ENCODE data around the gene ANOS1. TPM values are rescaled to one million over a fixed set of nuclear protein-coding genes. Genes with fewer than 3 reads are reported as not detected.
A peak's percentile ranks its signal among the peaks of the same experiment; 100 is the strongest.

Gene ANOS1, protein sequence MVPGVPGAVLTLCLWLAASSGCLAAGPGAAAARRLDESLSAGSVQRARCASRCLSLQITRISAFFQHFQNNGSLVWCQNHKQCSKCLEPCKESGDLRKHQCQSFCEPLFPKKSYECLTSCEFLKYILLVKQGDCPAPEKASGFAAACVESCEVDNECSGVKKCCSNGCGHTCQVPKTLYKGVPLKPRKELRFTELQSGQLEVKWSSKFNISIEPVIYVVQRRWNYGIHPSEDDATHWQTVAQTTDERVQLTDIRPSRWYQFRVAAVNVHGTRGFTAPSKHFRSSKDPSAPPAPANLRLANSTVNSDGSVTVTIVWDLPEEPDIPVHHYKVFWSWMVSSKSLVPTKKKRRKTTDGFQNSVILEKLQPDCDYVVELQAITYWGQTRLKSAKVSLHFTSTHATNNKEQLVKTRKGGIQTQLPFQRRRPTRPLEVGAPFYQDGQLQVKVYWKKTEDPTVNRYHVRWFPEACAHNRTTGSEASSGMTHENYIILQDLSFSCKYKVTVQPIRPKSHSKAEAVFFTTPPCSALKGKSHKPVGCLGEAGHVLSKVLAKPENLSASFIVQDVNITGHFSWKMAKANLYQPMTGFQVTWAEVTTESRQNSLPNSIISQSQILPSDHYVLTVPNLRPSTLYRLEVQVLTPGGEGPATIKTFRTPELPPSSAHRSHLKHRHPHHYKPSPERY
- total RNA-seq (under 0.01 TPM in 2 replicates), polyA plus RNA-seq (0.07 and 0.14 TPM in 2 replicates), polyA minus RNA-seq (ENCODE audit: low replicate concordance) (not detected in 2 replicates)
- polyA plus RNA-seq (2012) = 0.08 TPM in 1 of 2 replicates, not detected in the other

DNA sequence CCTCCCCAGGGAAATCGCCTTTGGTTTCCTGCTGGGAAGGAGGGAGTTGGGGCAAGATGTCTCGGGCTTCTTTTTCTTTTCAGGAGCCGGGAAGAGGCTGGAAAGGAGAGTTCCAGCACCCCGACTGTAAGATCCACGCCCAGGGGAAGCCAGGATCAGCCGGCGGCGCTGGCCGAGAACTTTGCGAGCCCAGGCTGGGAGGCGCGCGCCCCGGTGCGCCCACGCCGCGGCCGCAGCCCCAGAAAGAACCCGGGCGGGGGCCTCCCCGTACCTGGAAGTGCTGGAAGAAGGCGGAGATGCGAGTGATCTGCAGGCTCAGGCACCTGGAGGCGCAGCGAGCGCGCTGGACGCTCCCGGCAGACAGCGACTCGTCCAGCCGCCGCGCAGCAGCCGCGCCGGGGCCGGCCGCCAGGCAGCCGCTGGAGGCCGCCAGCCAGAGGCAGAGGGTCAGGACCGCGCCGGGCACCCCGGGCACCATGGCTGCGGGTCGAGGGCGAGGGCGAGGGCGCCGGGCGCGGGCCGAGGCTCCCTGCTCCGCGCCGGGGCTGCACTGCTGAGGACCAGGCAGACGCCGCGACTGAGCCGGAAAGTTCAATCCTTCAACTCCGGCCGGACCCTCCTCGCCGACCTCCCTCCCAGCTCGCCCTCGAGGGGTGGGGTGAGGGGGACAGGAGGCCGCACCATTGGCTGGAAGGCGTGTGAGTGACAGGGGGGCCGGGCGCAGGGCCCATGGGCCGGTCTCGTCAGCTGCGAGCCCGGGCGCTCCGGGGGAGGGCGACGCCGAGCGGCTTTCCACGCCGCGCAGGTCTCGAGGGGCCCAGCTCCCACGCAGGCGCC, at the start of gene ANOS1:
TSS of gene ANOS1 (minus strand) at position 579 of the 837 bp plus-strand sequence. CDS start at position 478, 101 bp downstream.
- TF ChIP-seq EZH2 (IDR thresholded peaks at IDR 0.05; ENCODE audit: low read length, missing control alignments) = peak; percentile 14
- TF ChIP-seq, protein P1, sequence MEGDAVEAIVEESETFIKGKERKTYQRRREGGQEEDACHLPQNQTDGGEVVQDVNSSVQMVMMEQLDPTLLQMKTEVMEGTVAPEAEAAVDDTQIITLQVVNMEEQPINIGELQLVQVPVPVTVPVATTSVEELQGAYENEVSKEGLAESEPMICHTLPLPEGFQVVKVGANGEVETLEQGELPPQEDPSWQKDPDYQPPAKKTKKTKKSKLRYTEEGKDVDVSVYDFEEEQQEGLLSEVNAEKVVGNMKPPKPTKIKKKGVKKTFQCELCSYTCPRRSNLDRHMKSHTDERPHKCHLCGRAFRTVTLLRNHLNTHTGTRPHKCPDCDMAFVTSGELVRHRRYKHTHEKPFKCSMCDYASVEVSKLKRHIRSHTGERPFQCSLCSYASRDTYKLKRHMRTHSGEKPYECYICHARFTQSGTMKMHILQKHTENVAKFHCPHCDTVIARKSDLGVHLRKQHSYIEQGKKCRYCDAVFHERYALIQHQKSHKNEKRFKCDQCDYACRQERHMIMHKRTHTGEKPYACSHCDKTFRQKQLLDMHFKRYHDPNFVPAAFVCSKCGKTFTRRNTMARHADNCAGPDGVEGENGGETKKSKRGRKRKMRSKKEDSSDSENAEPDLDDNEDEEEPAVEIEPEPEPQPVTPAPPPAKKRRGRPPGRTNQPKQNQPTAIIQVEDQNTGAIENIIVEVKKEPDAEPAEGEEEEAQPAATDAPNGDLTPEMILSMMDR (conservative IDR thresholded peaks at IDR 0.05 in 1 of 2, IDR thresholded peaks at IDR 0.05 in 1 of 2; ENCODE audit: low read depth in 1 of 2, low read length in 2 of 2) = no peak

DNA sequence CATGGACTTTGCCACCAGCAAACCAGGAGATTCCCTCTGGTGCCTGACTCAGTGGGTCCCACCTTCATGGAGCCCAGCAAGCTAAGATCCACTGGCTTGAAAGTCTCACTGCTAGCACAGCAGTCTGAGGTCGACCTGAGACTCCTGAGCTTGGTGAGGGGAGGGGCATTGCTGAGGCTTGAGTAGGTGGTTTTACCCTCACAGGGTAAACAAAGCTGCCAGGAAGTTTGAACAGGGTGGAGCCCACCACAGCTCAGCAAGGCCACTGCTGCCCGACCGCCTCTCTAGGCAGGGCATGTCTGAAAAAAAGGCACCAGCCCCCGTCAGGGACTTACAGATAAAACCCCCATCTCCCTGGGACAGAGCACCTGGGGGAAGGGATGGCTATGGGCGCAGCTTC, 41.2 kb upstream of the ANOS1 start:
- Histone ChIP-seq H3K9ac (ENCODE audit: insufficient read depth, low read length) (no peak overlapping the region), H3K79me2 (ENCODE audit: control insufficient read depth, insufficient read depth, low read length) (no peaks in the 10 kb centered on the region), H3K27me3 (ENCODE audit: control insufficient read depth, insufficient read depth, low read length) (no peaks in the 10 kb centered on the region), H3K4me3 (replicated peaks in 1 of 4; ENCODE audit: control extremely low read depth in 1 of 4, insufficient read depth in 1 of 4, low read depth in 3 of 4, low read length in 4 of 4) (no peak overlapping the region), H4K20me1 (ENCODE audit: control insufficient read depth, extremely low read depth, insufficient read depth, low read length) (no peaks in the 10 kb centered on the region), H3K4me2 (ENCODE audit: extremely low read depth, insufficient read depth, low read length) (no peak overlapping the region), H3K36me3 (ENCODE audit: control insufficient read depth, insufficient read depth, low read length) (no peaks in the 10 kb centered on the region), H3K4me1 (ENCODE audit: control insufficient read depth, extremely low read depth, insufficient read depth, low read length) (no peaks in the 10 kb centered on the region), H3K27ac (ENCODE audit: insufficient read depth, low read length) (no peak overlapping the region), H2AFZ (ENCODE audit: low read length) (no peak overlapping the region), H3K9me3 (ENCODE audit: control insufficient read depth, insufficient read depth, low read depth, low read length) (no peaks in the 10 kb centered on the region)
- no peak for TF ChIP-seq EZH2 (IDR thresholded peaks at IDR 0.05; ENCODE audit: low read length, missing control alignments)
- TF ChIP-seq, protein P1 (conservative IDR thresholded peaks at IDR 0.05 in 1 of 2, IDR thresholded peaks at IDR 0.05 in 1 of 2; ENCODE audit: low read depth in 1 of 2, low read length in 2 of 2) = no peak
- DNase-seq (ENCODE audit: low read depth in 2 of 2) = no peak

More for the DNA sequence above, at the start of gene ANOS1:
- Histone ChIP-seq H3K9ac (ENCODE audit: insufficient read depth, low read length) (no peak within 1 kb of the TSS), H3K4me2 (ENCODE audit: extremely low read depth, insufficient read depth, low read length) (no peak within 1 kb of the TSS), H2AFZ (ENCODE audit: low read length) (no peak within 1 kb of the TSS), H3K27ac (ENCODE audit: insufficient read depth, low read length) (no peak within 1 kb of the TSS), H3K79me2 (ENCODE audit: control insufficient read depth, insufficient read depth, low read length) (no peaks in the 10 kb centered on the region), H3K4me3 (replicated peaks in 1 of 4; ENCODE audit: control extremely low read depth in 1 of 4, insufficient read depth in 1 of 4, low read depth in 3 of 4, low read length in 4 of 4) (peak within 1 kb of the TSS in 2 of 4 experiments; percentile 7 to 31), H4K20me1 (ENCODE audit: control insufficient read depth, extremely low read depth, insufficient read depth, low read length) (no peaks in the 10 kb centered on the region), H3K4me1 (ENCODE audit: control insufficient read depth, extremely low read depth, insufficient read depth, low read length) (no peaks in the 10 kb centered on the region), H3K9me3 (ENCODE audit: control insufficient read depth, insufficient read depth, low read depth, low read length) (no peaks in the 10 kb centered on the region), H3K27me3 (ENCODE audit: control insufficient read depth, insufficient read depth, low read length) (peaks cover 4% of the 10 kb centered on the region), H3K36me3 (ENCODE audit: control insufficient read depth, insufficient read depth, low read length) (no peaks in the 10 kb centered on the region)
- DNase-seq (ENCODE audit: low read depth in 2 of 2) = peak; percentile 11 to 67

Measured in fibroblast of lung (primary cell).